ENCODE results near the gene SLC25A24.
"Not testable (repeated sequence)": the region's sequence is repeated elsewhere in the genome, so short reads cannot be mapped to it uniquely, and the experiment has no call there.

Gene SLC25A24

DNA sequence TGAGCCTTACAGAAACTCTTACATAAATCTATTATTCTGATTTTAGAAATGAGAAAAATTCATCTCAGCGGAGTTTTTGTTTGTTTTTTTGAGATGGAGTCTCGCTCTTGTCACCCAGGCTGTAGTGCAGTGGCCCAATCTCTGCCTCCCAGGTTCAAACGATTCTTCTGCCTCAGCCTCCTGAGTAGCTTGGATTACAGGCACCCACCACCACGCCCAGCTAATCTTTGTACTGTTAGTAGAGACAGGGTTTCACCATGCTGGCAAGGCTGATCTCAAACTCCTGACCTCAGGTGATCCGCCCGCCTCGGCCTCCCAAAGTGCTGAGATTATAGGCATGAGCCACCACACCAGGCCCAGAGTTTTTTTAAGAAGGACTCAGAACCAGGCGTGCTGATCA lies 60.6 kb downstream of the SLC25A24 start:
- not testable (repeated sequence) for DNase-seq (ENCODE audit: low spot score)

DNA sequence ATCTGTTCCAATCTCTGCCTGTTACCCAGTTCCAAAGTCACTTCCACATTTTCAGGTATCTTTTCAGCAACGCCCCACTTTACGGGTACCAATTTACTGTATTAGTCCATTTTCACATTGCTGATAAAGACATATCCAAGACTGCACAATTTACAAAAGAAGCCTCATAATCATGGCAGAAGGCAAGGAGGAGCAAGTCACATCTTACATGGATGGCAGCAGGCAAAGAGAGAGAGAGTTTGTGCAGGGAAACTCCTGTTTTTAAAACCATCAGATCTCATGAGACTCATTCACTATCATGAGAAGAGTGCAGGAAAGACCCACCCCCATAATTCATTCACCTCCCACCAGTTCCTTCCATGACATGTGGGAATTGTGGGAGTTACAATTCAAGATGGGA lies 67.0 kb downstream of the SLC25A24 start:
- not testable (repeated sequence) for DNase-seq (ENCODE audit: low spot score)

DNA sequence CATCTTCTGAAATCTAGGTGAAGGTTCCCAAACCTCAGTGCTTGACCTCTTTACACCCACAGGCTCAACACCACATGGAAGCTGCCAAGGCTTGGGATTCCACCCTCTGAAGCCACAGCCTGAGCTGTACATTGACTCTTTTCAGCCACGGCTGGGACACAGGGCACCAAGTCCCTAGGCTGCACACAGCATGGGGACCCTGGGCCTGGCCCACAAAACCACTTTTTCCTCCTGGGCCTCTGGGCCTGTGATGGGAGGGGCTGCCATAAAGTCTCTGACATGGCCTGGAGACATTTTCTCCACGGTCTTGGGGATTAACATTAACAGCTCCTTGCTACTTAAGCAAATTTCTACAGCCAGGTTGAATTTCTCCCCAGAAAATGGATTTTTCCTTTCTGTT lies 67.8 kb downstream of the SLC25A24 start:
- not testable (repeated sequence) for DNase-seq (ENCODE audit: low spot score)

DNA sequence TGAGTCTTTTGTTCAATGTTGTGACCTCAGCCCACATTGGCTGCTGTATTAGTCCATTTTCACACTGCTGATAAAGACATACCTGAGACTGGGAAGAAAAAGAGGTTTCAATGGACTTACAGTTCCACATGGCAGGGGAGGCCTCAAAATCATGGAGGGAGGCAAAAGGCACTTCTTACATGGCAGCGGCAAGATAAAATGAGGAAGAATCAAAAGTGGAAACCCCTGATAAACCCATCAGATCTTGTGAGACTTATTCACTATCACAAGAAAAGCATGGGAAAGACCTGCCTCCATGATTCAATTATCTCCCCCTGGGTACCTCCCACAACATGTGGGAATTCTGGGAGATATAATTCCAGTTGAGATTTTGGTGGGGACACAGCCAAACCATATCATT lies 68.9 kb downstream of the SLC25A24 start:
- DNase-seq (ENCODE audit: low spot score): not testable (repeated sequence)

DNA sequence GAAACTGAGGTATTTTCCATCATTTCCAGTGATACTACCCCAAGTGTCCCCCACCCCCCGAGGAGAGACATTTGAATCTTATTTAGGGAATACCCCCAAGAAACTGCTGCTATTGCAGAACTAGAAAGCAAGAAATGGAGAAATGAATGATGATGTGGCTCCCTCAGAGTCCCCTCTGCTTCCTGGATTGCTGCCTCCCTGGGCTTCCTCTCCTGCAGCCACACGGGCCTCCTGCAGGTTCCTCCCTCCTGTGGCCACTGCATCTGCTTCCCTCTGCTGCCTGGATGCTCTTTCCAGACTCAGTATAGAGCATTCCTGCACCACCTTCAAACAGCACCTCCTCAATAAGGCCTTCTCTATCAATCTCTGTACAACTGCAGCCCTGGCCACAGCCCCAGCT lies 69.3 kb downstream of the SLC25A24 start:
- no peak for DNase-seq (ENCODE audit: low spot score)

DNA sequence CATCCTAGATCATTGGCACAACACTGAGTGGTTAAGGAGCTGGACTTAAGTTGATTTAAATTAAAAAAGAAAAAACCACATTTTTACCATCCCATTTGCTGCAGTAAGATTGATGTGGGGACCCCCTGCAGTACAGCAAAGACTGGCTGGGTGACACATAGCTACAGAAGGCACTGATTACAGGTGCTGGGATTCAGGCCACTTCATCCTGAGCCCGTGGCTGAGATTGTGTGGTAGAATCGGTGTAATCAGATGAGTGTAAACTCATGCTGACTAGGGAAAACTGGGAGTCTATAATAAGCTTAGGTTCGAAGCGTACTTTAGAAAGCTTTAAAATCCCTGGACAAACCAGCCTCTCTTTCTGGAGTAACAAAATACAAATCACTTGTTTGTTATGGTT lies 70.1 kb downstream of the SLC25A24 start:
- no peak for DNase-seq (ENCODE audit: low spot score)

DNA sequence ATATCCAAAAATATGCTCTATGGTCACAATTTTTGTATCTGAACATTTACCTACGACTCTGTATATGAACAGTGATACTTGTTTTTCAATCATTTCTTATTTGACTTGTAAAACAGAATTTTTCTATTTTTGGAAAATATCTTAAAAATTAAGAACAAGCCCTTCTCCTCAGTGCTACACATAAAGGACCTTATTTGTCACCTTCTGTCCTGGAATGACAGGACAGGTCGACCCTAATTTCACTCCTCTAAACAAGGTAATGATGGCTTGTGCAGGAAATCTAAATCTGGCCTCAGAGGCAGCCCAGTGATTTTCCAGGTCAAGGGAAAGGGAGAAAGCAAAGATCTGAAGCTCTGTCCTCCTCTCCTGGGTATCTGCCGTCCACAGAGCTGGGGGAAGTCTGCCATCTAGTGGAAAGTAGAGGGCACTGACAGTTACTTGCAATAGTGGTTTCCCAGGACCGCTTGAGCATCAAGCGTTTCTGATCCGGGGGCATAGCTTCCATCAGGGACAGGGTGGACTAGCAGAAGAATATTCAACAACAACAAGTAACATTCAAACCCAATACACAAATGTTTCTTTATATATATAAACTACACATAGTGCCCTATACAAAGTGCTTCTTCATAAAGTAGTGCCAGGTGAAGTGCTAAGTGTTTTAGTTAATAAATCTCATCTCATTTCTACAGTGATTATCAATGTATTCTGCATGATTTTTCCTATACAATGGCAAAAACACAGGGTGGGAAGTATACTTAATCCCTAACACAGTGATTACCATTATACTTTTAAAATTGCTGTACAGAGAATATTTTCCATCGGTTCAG lies 74.6 kb downstream of the SLC25A24 start:
- peak; percentile 75 for DNase-seq (ENCODE audit: low spot score)

DNA sequence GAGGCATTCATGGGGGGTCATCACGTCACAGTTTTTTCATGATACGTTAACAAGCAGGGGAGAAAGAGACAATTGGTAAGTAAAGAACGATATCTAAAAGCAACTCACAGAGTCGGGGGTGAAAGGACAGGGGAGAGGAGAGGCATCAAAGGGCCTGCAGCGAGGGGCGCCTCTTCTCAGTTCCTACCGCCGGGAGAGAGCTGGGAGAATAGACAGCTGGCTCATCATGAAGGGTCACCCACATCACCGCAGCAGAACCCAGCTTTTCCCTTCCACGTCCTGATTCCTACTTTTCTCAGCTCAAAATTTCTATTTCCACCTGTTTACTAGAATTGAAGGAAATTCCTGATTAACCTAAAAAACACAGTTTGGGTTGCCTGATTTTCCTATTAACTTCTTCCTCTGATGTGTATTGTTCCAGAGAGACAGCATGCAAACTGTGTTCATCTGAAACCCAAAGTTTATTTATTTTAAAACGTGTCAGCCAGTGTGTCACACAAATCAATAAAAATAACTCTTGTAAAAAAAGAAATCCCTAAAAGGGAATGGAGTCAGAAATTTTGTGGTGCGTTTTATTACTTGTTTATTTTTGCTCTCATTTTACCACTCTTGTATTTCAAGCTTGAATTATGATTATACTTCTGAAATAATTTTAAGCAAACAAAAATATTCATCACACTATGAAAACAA lies 75.4 kb downstream of the SLC25A24 start:
- no peak for DNase-seq (ENCODE audit: low spot score)

DNA sequence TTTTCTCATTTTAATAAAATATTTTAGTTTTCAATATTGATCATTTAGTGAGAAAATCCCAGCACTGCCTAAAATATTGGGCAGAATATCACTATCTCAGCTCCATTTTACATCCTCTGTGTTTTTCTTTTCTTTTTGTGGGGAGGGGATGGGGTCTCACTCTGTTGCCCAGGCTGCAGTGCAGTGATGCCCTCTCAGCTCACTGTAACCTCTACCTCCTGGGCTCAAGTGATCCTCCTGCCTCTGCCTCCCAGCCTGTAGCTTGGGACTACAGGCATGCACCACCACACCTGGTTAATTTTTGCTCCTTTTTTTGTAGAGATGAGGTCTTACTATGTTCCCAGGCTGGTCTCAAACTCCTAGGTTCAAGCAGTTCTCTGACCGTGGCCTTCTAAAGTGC lies 76.1 kb downstream of the SLC25A24 start:
- DNase-seq (ENCODE audit: low spot score): no peak

DNA sequence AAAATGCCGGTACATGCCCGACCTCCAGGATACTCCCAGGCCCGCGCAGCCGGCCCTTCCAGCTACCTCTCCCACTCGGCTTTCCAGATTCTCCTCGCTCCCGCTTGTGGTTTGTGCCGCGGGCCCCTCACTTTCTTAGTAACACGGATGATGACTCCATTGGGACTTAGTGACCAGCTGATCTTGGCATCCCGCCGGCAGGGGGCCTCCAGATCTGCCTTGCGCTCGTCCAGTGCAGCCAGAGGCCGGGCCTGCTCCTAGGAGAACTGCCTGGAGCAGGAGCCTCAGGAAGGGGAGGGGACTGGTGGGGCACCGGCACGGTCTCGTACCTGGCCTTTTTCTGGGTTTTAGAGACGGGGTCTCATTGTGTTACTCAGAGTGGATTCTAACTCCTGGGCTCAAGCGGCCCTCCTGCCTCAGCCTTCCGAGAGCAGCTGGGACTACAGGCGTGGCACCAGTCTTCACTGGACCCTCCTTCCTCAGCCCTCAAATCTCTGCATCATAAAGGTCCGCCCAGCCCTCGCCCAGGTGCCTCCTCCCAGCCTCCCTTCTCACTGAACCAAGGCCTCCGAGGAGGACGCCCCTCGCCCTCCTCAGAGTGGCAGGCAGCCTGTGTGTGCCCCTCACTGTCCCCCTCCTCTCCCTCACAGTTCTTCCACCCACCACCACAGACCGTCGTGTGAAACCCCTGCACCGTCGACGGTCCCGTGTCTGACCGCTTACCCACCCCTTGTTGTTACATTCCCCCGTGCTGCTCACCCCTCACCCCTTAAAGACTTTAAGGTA lies 78.6 kb downstream of the SLC25A24 start:
- DNase-seq (ENCODE audit: low spot score): no peak

DNA sequence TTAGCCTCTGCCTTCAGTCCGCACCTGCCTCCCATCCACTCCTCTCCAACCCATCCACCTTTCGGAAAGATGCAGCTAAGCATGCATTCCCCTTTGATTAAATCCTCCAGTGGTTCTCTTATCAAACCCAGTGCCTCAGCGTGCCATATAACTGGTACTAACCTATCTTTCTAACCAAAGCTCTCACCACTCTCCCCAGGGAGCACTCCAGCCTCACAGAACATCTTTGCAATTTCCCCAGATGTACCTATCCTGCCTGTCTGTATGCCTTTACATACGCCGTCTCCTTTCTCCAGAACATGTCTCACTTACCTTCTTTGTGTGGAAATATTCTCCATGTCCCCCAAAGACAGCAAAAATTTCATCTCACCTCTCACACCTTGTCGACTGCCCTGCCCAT lies 80.0 kb downstream of the SLC25A24 start:
- DNase-seq (ENCODE audit: low spot score): no peak

DNA sequence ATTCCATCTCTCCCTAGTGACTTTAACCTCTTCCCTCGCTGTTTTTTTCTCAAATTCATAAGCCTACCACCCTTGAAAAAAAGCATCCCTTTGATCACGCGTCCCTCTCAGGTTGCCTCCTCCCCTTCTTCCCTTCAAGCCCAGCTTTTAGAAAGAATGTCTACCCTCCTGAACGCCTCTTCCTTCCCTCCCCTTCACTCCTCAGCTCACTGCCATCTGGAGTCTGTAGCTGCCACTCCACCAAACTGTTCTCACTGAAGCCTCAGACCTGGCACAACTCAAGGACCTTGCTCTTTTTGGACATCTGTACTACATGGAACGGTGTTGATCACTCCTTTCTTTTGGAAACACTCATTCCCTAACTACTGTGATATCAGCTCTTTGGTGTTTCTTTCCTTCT lies 80.6 kb downstream of the SLC25A24 start:
- no peak for DNase-seq (ENCODE audit: low spot score)

DNA sequence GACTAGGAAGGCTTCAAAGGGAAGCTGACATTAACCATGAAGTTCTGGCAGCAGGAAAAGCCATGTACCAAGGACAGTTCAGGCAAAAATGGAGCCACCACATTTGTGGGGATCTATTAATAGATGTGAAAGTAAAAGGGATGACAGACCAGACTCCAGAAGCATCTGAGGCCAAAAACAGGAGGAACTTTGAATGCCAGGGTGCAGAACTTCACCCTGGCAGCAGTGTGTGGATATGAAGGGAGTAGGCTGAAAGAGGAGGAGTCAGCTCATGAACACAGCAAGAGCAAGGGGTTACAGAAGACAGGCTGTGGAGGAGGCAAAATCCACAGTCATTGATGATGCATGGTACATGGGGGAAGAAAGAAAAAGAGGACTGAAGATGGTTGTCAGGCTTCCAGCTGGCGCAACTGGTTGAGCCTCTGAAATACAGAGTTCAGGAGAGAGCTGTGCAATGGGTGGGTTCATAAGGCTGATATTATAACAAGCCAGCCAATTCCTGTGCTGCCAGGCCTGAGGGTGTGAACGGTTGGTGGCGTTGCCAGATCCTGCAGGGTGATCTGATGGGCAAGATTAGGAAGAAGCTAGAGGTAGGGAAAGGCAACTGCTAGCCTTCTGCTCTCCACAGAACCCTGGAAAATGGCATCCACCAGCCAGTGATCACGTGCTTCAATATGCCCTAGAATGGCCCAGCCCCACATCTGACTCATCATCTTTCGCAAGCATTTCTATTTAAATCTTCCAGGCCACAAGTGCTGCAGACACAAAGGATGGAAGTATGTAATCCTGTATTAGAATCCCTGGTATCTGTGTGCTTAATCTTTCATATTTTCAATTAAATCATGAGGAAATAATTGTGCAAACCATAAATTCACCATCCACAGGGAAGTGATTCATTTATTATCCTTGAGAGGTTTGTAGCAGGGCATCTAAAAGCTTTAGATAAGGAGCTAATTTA lies 81.9 kb downstream of the SLC25A24 start:
- no peak for DNase-seq (ENCODE audit: low spot score)

DNA sequence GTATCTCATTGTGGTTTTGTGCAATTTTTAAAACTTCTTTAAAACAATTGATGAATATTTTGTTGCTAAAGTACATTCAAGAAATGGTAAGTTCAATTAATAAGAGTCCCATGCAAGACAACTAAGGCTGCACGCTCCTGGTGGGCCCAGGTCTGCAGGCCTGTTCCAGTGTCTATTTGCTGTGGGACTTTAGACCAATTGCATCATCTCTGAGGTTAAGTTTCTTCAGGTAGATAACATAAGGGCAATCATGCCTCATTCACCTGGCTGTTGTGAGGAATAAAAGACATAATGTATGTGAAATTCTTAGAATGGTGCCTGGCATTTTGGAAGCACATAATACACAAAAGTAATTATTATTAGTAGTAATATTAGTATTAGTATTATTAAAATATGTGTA lies 82.9 kb downstream of the SLC25A24 start:
- no peak for DNase-seq (ENCODE audit: low spot score)

DNA sequence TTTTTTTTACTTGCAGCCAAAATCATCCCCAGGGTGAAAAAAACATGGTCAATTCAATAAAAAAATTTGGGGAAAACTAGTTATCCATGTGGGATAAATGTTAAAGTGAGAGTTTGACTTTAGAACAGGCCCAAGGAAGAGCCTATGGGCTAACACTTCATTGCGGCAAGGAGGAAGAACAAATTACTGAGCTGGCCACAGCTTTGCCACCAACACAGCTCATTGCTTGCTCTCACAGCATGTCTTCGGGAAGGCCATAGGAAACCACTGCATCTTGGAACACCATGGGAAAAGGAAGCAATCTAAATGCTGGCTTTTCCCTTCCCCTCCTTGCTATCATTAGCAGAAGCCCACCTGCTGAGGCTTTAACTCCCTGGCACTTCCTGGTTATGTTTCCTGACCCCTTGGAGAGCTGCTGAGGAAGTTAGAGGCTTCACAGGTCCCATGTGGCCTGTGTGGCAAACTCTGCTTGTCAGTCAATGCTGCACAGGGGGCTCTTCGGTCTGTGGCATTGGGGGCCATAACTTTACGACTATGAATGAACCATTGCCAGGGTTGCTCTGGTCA lies 86.0 kb downstream of the SLC25A24 start:
- DNase-seq (ENCODE audit: low spot score): no peak

DNA sequence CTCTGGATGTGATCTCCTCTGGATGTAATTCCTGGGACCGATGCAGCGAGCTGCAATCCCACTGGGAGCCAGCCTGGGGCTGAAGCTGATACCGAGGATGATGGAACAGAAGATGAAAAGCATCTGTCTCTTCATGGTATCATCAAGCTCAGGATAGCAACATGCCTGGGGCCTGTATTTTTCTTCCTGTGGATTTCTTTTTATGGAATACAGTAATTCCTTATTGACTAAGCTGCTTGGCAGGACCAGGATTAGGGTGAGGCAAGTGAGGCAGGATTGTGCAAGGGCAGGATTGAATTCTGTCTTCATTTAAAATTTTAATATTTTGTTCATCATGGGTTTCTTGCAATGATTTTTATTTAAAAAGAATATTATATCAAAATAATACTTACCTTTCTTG lies 86.6 kb downstream of the SLC25A24 start:
- DNase-seq (ENCODE audit: low spot score): no peak

DNA sequence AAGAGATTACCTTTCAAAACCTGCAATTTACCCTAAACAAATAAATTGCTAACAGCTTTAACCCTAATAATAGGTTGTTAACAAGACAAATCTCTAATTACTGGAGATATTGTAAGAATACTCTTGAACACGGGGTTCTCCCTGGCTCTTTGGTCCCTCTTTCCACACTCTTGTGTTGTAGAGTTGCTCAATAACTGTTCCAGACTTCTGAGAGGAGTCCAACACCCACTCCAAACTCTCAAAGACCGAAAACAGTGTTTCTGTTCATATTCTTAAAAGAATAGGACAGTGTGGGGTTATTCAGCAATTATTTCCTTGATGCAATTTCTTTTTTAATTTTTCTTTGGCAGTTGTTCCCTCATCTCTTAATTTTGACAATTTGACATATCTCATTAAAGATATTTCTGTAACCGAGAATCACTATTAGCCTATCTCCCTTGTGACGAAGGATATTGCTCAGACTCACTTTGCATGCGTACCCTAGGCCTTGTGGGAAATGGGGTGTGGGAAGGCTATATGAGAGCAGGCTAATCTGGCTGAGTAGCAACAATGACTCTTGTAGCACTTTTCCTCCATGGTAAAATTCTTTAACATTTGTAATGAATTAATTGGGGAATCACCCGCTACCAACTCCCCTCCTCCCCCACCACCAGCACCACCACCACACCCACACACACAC lies 90.7 kb downstream of the SLC25A24 start:
- DNase-seq (ENCODE audit: low spot score): no peak

DNA sequence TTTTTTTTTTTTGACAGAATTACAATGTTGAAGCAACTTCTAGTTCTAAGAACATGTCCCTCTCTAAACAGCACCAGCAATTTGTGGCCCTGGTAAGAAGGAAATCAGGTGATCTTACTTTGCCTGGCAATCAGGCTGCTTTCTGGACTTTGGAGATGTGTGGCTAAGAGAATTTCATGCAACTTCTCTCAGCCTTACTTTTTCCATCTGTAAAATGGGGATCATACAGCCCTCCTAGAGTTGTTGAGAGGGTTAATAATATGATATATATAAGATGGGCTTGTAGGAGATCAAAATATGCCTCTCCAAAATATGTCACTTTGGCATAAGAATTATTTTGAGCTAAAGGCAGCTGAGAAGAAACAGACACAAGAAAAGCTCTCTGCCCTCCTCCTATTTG lies 92.0 kb downstream of the SLC25A24 start:
- DNase-seq (ENCODE audit: low spot score): no peak

DNA sequence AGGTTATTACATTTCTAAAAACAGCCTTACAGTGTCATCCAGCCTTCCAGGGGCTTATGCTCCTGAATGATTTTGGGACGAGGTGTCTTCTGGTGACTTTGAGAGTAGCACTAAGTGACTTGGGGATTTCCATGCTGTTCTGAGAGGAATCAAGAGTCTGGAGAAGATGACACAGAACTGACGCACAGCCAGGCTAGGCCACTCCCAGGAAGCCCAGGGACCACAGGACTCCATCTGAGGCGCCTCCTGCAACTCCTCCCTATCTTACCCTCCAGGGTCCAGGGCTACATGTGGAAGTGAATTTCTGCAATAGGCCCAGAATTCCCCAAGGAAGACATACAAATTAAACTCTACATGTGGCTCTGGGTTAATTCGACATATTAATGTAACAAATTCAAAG lies 92.5 kb downstream of the SLC25A24 start:
- DNase-seq (ENCODE audit: low spot score): no peak

DNA sequence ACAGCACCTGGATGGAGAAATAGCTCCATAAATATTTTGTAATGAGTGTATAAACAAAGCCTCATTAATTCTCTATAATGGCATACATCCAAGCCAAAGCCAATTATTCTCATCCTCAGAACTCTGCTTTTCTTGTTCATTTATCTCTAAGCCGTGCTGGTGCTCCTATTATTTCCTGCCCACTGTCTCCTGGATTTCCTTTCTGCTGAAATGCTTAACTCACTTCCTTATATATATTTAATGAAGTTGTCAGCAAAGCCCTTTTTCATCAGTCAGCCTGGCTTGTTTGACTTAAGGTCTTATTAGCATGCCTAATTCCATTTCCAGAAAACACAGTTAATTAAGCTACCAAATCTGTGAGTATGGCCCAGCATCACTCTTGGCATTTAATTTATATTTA lies 93.4 kb downstream of the SLC25A24 start:
- DNase-seq (ENCODE audit: low spot score): no peak

DNA sequence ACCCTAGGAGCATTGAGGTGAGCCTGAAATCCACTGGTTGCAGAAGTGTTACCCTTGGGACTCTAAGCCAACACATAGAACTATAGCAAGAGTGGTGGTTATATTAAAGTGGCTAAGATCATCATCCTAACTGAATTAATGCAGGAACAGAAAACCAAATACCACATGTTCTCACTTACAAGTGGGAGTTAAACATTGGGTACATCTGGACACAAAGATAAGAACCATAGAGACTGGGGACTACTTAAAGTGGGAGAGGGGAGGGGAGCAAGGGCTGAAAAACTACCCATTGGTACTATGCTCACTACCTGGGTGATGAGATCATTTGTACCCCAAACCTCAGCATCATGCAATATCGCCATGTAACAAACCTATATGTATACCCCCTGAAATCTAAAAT lies 100.0 kb downstream of the SLC25A24 start:
- DNase-seq (ENCODE audit: low spot score): no peak

Data from D341Med (cell line).